ENCODE measurements around the gene HHATL.

HHATL gene

DNA sequence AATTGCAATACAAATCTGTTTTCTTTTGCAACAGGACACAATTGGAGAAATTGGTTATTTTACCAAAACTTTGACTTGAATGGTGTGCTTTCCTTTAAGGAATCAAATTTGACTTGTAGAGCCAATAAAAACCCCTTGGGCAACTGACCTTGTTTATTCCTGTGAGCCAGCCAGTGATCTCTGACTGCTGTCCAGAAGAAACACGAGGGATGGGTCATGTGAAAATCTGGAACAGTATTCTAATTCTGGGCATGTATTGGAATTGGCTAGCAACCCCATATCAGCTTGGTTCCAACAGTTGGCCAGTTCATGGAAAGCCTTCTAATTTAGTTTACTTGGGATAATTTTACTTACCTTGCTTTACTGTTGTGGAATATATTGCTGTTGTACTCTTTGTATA is 19.1 kb upstream of the HHATL start:
- no peak for DNase-seq (ENCODE audit: low read depth)
- no peak overlapping the region for H3K4me3 ChIP-seq (ENCODE audit: low read depth, low read length)
- TF ChIP-seq, protein P1, sequence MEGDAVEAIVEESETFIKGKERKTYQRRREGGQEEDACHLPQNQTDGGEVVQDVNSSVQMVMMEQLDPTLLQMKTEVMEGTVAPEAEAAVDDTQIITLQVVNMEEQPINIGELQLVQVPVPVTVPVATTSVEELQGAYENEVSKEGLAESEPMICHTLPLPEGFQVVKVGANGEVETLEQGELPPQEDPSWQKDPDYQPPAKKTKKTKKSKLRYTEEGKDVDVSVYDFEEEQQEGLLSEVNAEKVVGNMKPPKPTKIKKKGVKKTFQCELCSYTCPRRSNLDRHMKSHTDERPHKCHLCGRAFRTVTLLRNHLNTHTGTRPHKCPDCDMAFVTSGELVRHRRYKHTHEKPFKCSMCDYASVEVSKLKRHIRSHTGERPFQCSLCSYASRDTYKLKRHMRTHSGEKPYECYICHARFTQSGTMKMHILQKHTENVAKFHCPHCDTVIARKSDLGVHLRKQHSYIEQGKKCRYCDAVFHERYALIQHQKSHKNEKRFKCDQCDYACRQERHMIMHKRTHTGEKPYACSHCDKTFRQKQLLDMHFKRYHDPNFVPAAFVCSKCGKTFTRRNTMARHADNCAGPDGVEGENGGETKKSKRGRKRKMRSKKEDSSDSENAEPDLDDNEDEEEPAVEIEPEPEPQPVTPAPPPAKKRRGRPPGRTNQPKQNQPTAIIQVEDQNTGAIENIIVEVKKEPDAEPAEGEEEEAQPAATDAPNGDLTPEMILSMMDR (IDR thresholded peaks at IDR 0.05; ENCODE audit: insufficient read depth, low read depth, low read length, missing control alignments), result no peak

DNA sequence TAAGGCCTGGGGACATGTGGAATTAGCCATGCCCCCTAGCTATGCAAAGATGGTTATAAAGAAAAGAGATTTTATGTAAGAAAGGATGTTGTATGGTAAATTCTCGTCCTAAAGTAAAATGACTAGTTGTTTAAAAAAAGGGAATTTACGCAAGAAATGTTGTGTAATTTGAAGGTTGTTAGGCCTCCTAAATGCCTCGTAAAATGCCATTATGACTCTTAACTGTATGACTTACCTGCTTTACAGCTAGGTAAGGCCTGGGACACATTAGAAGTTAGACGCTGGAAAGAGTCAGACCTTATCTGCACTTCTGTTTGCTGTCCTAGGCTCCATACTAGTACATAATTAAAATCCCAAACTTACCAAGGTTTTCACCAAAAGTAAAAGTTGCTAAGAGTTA is 17.5 kb upstream of the HHATL start:
- DNase-seq (ENCODE audit: low read depth), result no peak
- TF ChIP-seq, protein P1 (IDR thresholded peaks at IDR 0.05; ENCODE audit: insufficient read depth, low read depth, low read length, missing control alignments), result no peak
- no peak overlapping the region for H3K4me3 ChIP-seq (ENCODE audit: low read depth, low read length)

DNA sequence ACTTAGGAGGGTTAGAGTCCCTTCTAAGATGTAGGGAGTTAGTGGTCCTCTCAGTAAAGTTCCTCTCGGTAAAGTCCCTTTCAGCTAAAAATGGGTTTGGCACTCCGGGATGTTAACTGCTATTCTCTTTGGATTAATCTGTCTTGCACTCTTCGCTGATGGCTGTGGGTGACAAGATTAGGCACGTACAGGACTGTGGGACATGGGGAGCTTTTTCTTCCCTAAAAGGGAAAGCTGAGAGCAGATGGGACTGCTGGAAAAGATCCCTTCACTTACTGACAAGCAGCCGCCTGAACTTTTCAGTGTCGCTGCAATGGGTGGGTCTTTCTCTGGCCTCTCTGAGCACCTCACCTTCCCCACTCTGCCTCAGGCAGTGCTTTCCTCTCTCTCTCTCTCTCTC is 16.4 kb upstream of the HHATL start:
- no peak overlapping the region for H3K4me3 ChIP-seq (ENCODE audit: low read depth, low read length)
- TF ChIP-seq, protein P1 (IDR thresholded peaks at IDR 0.05; ENCODE audit: insufficient read depth, low read depth, low read length, missing control alignments), result no peak
- DNase-seq (ENCODE audit: low read depth), result no peak

DNA sequence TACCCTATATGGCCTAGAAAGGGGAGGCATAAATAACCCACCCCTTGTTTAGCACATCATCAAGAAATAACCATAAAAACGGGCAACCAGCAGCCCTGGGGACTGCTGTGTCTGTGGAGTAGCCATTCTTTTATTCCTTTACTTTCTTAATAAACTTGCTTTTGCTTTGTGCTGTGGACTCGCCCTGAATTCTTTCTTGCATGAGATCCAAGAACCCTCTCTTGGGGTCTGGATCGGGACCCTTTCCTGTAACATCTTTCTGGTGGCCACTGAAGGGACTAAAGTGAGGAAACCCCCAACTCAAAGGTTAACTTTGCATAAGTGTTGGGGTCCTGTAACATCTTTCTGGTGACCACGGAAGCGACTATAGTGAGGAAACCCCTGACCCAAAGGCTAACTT is 15.7 kb upstream of the HHATL start:
- DNase-seq (ENCODE audit: low read depth), result no peak
- TF ChIP-seq, protein P1 (IDR thresholded peaks at IDR 0.05; ENCODE audit: insufficient read depth, low read depth, low read length, missing control alignments), result no peak
- H3K4me3 ChIP-seq (ENCODE audit: low read depth, low read length), result no peak overlapping the region

DNA sequence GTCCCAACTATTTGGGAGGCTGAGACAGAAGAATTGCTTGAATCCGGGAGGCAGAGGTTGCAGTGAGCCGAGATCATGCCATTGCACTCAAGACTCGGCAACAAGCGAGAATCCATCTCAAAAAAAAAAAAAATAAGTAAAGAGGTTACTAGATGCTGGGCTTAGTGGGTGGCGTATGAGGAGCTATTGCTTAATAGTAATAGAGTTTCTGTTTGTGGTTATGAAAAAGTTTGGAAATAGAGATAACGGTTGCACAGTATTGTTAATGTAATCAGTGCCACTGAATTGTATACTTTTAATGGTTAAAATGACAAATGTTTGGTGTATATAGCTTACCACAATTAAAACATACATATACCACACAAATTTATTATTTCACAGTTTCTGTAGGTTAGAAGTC is 14.7 kb upstream of the HHATL start:
- no peak overlapping the region for H3K4me3 ChIP-seq (ENCODE audit: low read depth, low read length)
- DNase-seq (ENCODE audit: low read depth), result no peak
- TF ChIP-seq, protein P1 (IDR thresholded peaks at IDR 0.05; ENCODE audit: insufficient read depth, low read depth, low read length, missing control alignments), result no peak

DNA sequence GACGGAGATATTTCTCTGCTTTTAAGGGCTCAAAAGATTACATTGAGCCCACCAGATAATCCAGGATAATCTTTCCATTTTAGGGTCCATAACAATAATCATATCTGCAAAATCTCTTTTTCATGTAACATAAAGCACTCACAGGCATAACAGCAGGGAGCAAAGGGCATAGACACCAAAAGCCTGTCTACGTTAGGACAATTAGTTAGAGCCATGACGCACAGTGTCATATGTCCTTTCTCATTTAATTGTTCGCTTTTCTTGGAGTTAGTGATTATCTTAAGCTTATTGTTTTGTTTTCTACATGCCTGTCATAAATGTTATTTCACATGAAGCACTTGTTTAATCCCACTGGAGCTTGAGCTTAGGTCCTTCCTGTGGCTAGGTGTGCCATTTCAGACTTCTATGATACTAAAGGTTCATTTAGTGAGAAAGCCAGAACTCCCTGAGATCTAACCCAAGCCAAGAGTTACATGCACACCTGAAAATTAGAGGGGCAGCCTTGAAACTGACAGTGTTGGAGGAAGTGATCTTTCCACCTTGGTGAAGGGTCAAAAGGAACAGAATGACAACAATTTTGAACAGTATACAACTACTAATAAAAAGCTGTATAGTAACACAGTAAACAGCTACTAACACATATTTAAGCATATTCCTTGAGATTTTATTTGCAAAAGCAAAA is 11.7 kb upstream of the HHATL start:
- TF ChIP-seq, protein P1 (IDR thresholded peaks at IDR 0.05; ENCODE audit: insufficient read depth, low read depth, low read length, missing control alignments), result no peak
- no peak for DNase-seq (ENCODE audit: low read depth)
- H3K4me3 ChIP-seq (ENCODE audit: low read depth, low read length), result no peak overlapping the region

DNA sequence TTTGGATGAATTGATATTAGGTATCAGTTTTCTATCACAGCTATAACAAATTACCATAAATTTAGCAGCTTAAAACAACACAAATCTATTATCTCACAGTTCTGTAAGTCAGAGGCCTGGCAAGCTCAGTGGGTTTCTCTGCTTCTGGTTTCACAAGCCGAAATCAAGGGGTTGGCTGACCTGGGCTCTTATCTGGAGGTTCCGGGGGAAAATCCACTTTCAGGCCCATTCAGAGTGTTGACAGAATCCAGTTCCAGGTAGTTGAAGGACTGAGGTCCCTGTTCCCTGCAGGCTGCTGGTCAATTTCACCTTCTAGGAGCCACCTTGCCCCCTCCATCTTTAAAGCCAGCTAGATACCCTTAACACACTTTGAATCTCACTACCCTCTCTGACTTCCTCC is 11.1 kb upstream of the HHATL start:
- TF ChIP-seq, protein P1 (IDR thresholded peaks at IDR 0.05; ENCODE audit: insufficient read depth, low read depth, low read length, missing control alignments), result no peak
- DNase-seq (ENCODE audit: low read depth), result no peak

More for the DNA sequence above, 11.1 kb upstream of the HHATL start:
- H3K4me3 ChIP-seq (ENCODE audit: low read depth, low read length), result no peak overlapping the region
